H9 (cell line): ENCODE measurements around the gene CPXM2. TPM values are rescaled to one million over a fixed set of nuclear protein-coding genes. Genes with fewer than 3 reads are reported as not detected.

Experiments
- DNase-seq: peaks from one replicate; pipeline ENCODE4 v3.0.0-alpha.2; 2017
- H2AFZ ChIP-seq: one replicate; pipeline ENCODE4 v1.6.1; 2013; ENCODE audit warnings: mild to moderate bottlenecking, low read length, control low read depth, moderate library complexity
- H2AK5ac ChIP-seq: 2 replicates; pipeline ENCODE4 v1.6.1; 2013; ENCODE audit warnings: low read length, control low read depth, mixed read lengths; ENCODE audit not compliant: insufficient read length
- H2BK120ac ChIP-seq: one replicate; pipeline ENCODE4 v1.6.1; 2013; ENCODE audit warnings: low read depth, mild to moderate bottlenecking, low read length, control low read depth, inconsistent platforms; ENCODE audit not compliant: poor library complexity, severe bottlenecking
- H2BK12ac ChIP-seq: 2 replicates; pipeline ENCODE4 v1.6.1; 2013; ENCODE audit warnings: low read length, control low read depth, mixed read lengths, low read depth; ENCODE audit not compliant: insufficient read length
- H2BK15ac ChIP-seq: 2 replicates; pipeline ENCODE4 v1.6.1; 2013; ENCODE audit warnings: low read depth, low read length, control low read depth
- H2BK20ac ChIP-seq: one replicate; pipeline ENCODE4 v1.6.1; 2013; ENCODE audit warnings: low read depth, mild to moderate bottlenecking, low read length, control low read depth, inconsistent platforms; ENCODE audit not compliant: poor library complexity, severe bottlenecking
- H2BK5ac ChIP-seq: 2 replicates; pipeline ENCODE4 v1.6.1; 2013; ENCODE audit warnings: low read length, control low read depth, mixed read lengths; ENCODE audit not compliant: insufficient read length
- H3K14ac ChIP-seq: 2 replicates; pipeline ENCODE4 v1.6.1; 2013; ENCODE audit warnings: low read length, control low read depth; ENCODE audit not compliant: insufficient read depth
- H3K18ac ChIP-seq: 2 replicates; pipeline ENCODE4 v1.6.1; 2013; ENCODE audit warnings: low read depth, mild to moderate bottlenecking, mixed read lengths, low read length, control low read depth; ENCODE audit not compliant: insufficient read length
- H3K23ac ChIP-seq: 2 replicates; pipeline ENCODE4 v1.6.1; 2013; ENCODE audit warnings: low read length, control low read depth, mixed read lengths, low read depth; ENCODE audit not compliant: insufficient read length
- H3K23me2 ChIP-seq: 2 replicates; pipeline ENCODE4 v1.6.1; 2013; ENCODE audit warnings: low read depth, mild to moderate bottlenecking, mixed read lengths, low read length, control low read depth; ENCODE audit not compliant: insufficient read length, poor library complexity, severe bottlenecking
- H3K27ac ChIP-seq: 2 replicates; pipeline ENCODE4 v1.5.1; 2013; ENCODE audit warnings: low read length, control low read depth, mixed read lengths, low read depth; ENCODE audit not compliant: insufficient read length
- H3K27me3 ChIP-seq: 2 replicates; pipeline ENCODE4 v1.6.1; 2013; ENCODE audit warnings: low read length, control low read depth, inconsistent platforms; ENCODE audit not compliant: insufficient read depth
- H3K4ac ChIP-seq: 2 replicates; pipeline ENCODE4 v1.6.1; 2013; ENCODE audit warnings: low read depth, mild to moderate bottlenecking, control low read depth, inconsistent platforms, low read length, moderate library complexity
- H3K4me1 ChIP-seq: 2 replicates; pipeline ENCODE4 v1.6.1; 2013; ENCODE audit warnings: low read length, control low read depth, inconsistent platforms; ENCODE audit not compliant: insufficient read depth
- H3K4me2 ChIP-seq: 2 replicates; pipeline ENCODE4 v1.6.1; 2013; ENCODE audit warnings: low read length, control low read depth, mixed read lengths; ENCODE audit not compliant: insufficient read length, insufficient read depth
- H3K56ac ChIP-seq: 2 replicates; pipeline ENCODE4 v1.6.1; 2013; ENCODE audit warnings: low read depth, mild to moderate bottlenecking, mixed read lengths, low read length, control low read depth; ENCODE audit not compliant: insufficient read length
- H3K79me1 ChIP-seq: 2 replicates; pipeline ENCODE4 v1.6.1; 2013; ENCODE audit warnings: low read depth, mild to moderate bottlenecking, moderate library complexity, low read length, control low read depth, inconsistent platforms; ENCODE audit not compliant: insufficient read depth, poor library complexity, severe bottlenecking
- H3K79me2 ChIP-seq: 2 replicates; pipeline ENCODE4 v1.6.1; 2013; ENCODE audit warnings: low read length, control low read depth, inconsistent platforms; ENCODE audit not compliant: insufficient read depth
- H3K9ac ChIP-seq: 2 replicates; pipeline ENCODE4 v1.6.1; 2013; ENCODE audit warnings: low read length, control low read depth, mixed read lengths; ENCODE audit not compliant: insufficient read length; ENCODE audit errors: extremely low read depth
- H3K9me3 ChIP-seq: one replicate; pipeline ENCODE4 v1.6.1; 2013; ENCODE audit warnings: low read depth, low read length, inconsistent platforms; ENCODE audit not compliant: control insufficient read depth
- H3T11ph ChIP-seq: one replicate; pipeline ENCODE4 v1.6.1; 2013; ENCODE audit warnings: mild to moderate bottlenecking, low read length, control low read depth, inconsistent platforms
- H4K20me1 ChIP-seq: one replicate; pipeline ENCODE4 v1.6.1; 2013; ENCODE audit not compliant: control insufficient read depth, insufficient read length, insufficient read depth
- H4K5ac ChIP-seq: 2 replicates; pipeline ENCODE4 v1.6.1; 2013; ENCODE audit warnings: low read depth, mild to moderate bottlenecking, mixed read lengths, low read length, control low read depth; ENCODE audit not compliant: insufficient read length
- H4K8ac ChIP-seq: replicated peaks from 2 replicates; pipeline ENCODE4 v1.6.1; 2013; ENCODE audit warnings: low read length, control low read depth, mixed read lengths, low read depth; ENCODE audit not compliant: insufficient read length
- H4K91ac ChIP-seq: 2 replicates; pipeline ENCODE4 v1.6.1; 2013; ENCODE audit warnings: low read depth, mild to moderate bottlenecking, moderate library complexity, mixed read lengths, low read length, control low read depth; ENCODE audit not compliant: insufficient read length
- H3K27ac Mint-ChIP-seq, 3 experiments: 2 replicates in 2 of 3; 3 replicates in 1 of 3; pipeline ENCODE4 v1.8.0; 2020 to 2021; ENCODE audit warnings: mixed read lengths in 3 of 3, mild to moderate bottlenecking in 1 of 3, moderate library complexity in 1 of 3
- H3K27me3 Mint-ChIP-seq: 2 replicates; pipeline ENCODE4 v1.8.0; 2021; ENCODE audit warnings: low read depth, mild to moderate bottlenecking, moderate library complexity, mixed read lengths
- H3K36me3 Mint-ChIP-seq, 3 experiments: 2 replicates in 2 of 3; 3 replicates in 1 of 3; pipeline ENCODE4 v1.8.0; 2020 to 2021; ENCODE audit warnings: low read depth in 3 of 3, mixed read lengths in 3 of 3; ENCODE audit not compliant: insufficient read depth in 1 of 3
- H3K4me1 Mint-ChIP-seq, 2 experiments: 2 replicates each; pipeline ENCODE4 v1.8.0; 2020; ENCODE audit warnings: mixed read lengths in 2 of 2
- H3K4me3 Mint-ChIP-seq, 2 experiments: 2 replicates in 1 of 2; 3 replicates in 1 of 2; pipeline ENCODE4 v1.8.0; 2020 to 2021; ENCODE audit warnings: mild to moderate bottlenecking in 2 of 2, mixed read lengths in 2 of 2, moderate library complexity in 1 of 2
- H3K9me3 Mint-ChIP-seq, 2 experiments: 2 replicates in 1 of 2; 3 replicates in 1 of 2; pipeline ENCODE4 v1.8.0; 2020; ENCODE audit warnings: mild to moderate bottlenecking in 2 of 2, mixed read lengths in 2 of 2, moderate library complexity in 1 of 2
- CTCF ChIP-seq: fragments of 200-600 bp; sonication (generic); conservative IDR thresholded peaks from 3 replicates; pipeline ENCODE4 v1.8.0; 2021; ENCODE audit warnings: antibody characterized with exemption, mild to moderate bottlenecking
- whole genome bisulfite sequencing: extraction: QIAGEN DNeasy Blood & Tissue Kit; methylation state at CpG from one replicate; pipeline ENCODE4 v1.1.7; 2013; ENCODE audit warnings: missing lambda C conversion rate, low lambda C conversion rate, mixed read lengths; ENCODE audit not compliant: insufficient read length; ENCODE audit errors: extremely low coverage; 5-methylcytosine and 5-hydroxymethylcytosine counted together
- total RNA-seq: library from RNA; stranded (reverse); gene quantifications from 2 replicates; pipeline ENCODE4 v1.2.1, GENCODE V29; 2021

The CPXM2 gene
- total RNA-seq, 1 experiment from 2014 or later = 1.7 TPM

DNA sequence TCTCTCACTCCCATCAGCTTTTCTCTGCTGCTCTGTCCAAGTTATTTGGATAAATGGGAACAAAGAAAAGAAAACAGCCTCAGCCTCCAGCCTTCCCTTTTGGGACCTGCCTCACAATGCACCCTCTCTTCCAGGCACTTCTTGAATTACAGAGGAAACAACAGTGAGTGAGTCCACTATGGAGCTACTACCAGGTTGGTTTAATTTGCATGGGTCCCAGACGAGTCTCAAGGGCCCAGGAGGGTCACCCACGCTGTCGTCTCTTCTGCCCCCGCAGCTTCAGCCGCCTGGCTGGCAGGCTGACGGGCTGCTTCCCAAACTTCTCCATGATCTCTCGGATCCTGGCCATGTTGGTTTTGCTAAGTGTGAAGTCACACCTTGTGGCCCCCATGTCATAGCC is 145.1 kb downstream of the CPXM2 start:
- Histone ChIP-seq H3K4ac (no peak overlapping the region), H2AK5ac (no peak overlapping the region), H2AFZ (no peak overlapping the region), H2BK5ac (no peak overlapping the region), H3K79me2 (no peaks in the 10 kb centered on the region), H3K27ac (no peak overlapping the region), H3T11ph (no peak overlapping the region), H4K91ac (no peak overlapping the region), H2BK120ac (no peak overlapping the region), H3K23me2 (no peaks in the 10 kb centered on the region), H3K14ac (no peak overlapping the region; the same call in 1 of the 2 replicates), H3K79me1 (no peaks in the 10 kb centered on the region), H3K4me2 (no peak overlapping the region), H3K23ac (no peak overlapping the region), H4K5ac (no peak overlapping the region), H2BK15ac (no peak overlapping the region), H3K56ac (no peak overlapping the region), H3K27me3 (no peaks in the 10 kb centered on the region), H2BK20ac (no peak overlapping the region), H4K20me1 (no peaks in the 10 kb centered on the region), H4K8ac (no peak overlapping the region), H3K9me3 (peaks cover 11% of the 10 kb centered on the region), H3K4me1 (peaks cover 10% of the 10 kb centered on the region; the same call in 1 of the 2 replicates), H3K18ac (peak overlapping the region; percentile 54), H3K9ac (no peak overlapping the region), H2BK12ac (no peak overlapping the region)
- no CpG with 5 or more reads among the region's 7 CpGs for WGBS
- H3K9me3 Mint-ChIP-seq = peaks cover 11 to 13% of the 10 kb centered on the region in 2 experiments; a peak in 4 of 5 replicates
- H3K27ac Mint-ChIP-seq = peak overlapping the region in 2 of 3 experiments; percentile 53 to 69; a peak in 3 of 7 replicates
- H3K27me3 Mint-ChIP-seq = peaks cover 6% of the 10 kb centered on the region
- DNase-seq = peak; percentile 29
- peaks cover 33 to 39% of the 10 kb centered on the region in 2 experiments for H3K4me1 Mint-ChIP-seq
- no peak overlapping the region for H3K4me3 Mint-ChIP-seq
- no peak for TF ChIP-seq CTCF
- H3K36me3 Mint-ChIP-seq = peaks cover 11 to 18% (median 18%) of the 10 kb centered on the region in 3 experiments
